Astrocyte of the spinal cord (primary cell): ENCODE data around the gene PRRC1.

ENCODE experiments used
- DNase-seq: peaks from one replicate; pipeline ENCODE4 v3.0.0; 2011; ENCODE audit warnings: low read depth, low spot score
- H3K4me3 ChIP-seq: 2 replicates; pipeline ENCODE4 v1.5.1; 2011; ENCODE audit warnings: low read depth, mild to moderate bottlenecking, low read length, moderate library complexity
- CTCF ChIP-seq: IDR thresholded peaks from 2 replicates; pipeline ENCODE4 v1.5.1; 2012; ENCODE audit warnings: low read depth, mild to moderate bottlenecking, low read length, inconsistent platforms
- in situ Hi-C: cut with HindIII; loops from 2 replicates; pipeline ENCODE4 v1.10.0; 2017; ENCODE audit warnings: low sequenced_read_pairs

PRRC1 gene

DNA sequence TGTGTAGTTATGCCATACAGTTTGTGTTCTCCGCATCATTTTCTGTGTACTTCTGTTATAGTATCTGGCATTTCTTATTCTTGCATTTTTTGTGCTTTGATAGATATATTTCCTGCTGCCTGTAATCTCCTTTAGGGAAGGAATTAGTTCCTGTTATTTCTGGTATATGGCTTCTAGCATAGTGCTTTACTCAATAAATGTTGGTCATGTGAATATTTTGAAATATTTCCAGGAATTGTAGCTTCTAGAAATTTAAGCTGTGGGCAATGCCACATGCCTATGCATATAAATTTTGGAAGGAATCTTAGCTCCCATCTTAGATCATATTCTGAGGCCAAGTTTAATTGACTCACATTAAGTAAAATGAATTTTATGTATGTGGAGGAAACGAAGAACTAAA lies 11.5 kb upstream of the PRRC1 start:
- in situ Hi-C loops = no loop called here
- H3K4me3 ChIP-seq = no peak overlapping the region
- no peak for DNase-seq
- no peak for TF ChIP-seq CTCF

- DNase-seq = no peak
- no peak overlapping the region for H3K4me3 ChIP-seq
- no peak for TF ChIP-seq CTCF
- in situ Hi-C loops = no loop called here
Measured at GRCh38 chr5:127506616-127507015, 10.8 kb upstream of the PRRC1 start.

GRCh38 chr5:127508644-127509373 lies 8.6 kb upstream of the PRRC1 start:
- no peak for TF ChIP-seq CTCF
- in situ Hi-C loops = no loop called here
- H3K4me3 ChIP-seq = no peak overlapping the region
- DNase-seq = no peak

- no peak for DNase-seq
- no peak for TF ChIP-seq CTCF
- in situ Hi-C loops = no loop called here
- no peak overlapping the region for H3K4me3 ChIP-seq
Measured at GRCh38 chr5:127513408-127513970, 4.0 kb upstream of the PRRC1 start.

DNA sequence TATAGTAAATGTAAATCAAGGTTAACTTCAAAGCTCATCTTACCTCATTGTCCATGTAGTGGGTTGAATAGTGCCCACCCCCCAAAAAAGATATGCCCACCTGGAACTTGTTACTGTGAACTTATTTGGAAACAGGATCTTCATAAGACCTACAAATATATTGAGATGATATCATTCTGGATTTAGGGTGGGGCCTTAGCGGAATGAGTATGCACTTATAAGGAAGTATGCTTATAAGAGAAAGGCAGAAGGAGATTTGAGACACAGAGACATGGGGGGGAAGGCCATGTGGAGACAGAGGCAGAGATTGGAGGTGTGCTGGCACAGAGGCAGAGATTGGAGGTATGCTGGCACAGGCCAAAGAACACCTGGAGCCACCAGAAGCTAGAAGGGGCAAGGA lies 2.6 kb upstream of the PRRC1 start:
- in situ Hi-C loops = no loop called here
- no peak for TF ChIP-seq CTCF
- DNase-seq = no peak
- no peak overlapping the region for H3K4me3 ChIP-seq

GRCh38 chr5:127515693-127516440 lies 1.6 kb upstream of the PRRC1 start:
- no peak for TF ChIP-seq CTCF
- in situ Hi-C loops = no loop called here
- H3K4me3 ChIP-seq = no peak overlapping the region
- no peak for DNase-seq
